ENCODE results near the gene CACHD1.

GRCh38 chr1:64561993-64562392 is 92.1 kb downstream of the CACHD1 start:
- TF ChIP-seq CTCF (IDR thresholded peaks at IDR 0.05) (no peak), EP300 (IDR thresholded peaks at IDR 0.05; ENCODE audit: low read depth) (no peak), POLR2AphosphoS5 (IDR thresholded peaks at IDR 0.05) (no peak), POLR2A (IDR thresholded peaks at IDR 0.05) (no peak)
